DMS153 treated with DMSO at 0.1 percent for 48 hours (cell line): Measurements from ENCODE around the gene EEF2K.
"Not testable (repeated sequence)": the region's sequence is repeated elsewhere in the genome, so short reads cannot be mapped to it uniquely, and the experiment has no call there.

Source experiments
- DNase-seq: peaks from one replicate; lab custom pipeline; 2025; ENCODE audit not compliant: unreplicated experiment; lab: John Stamatoyannopoulos, UW

EEF2K gene

GRCh38 chr16:22207715-22208360 is 1.8 kb downstream of the EEF2K start:
- no peak for DNase-seq

- DNase-seq: no peak
Observed at GRCh38 chr16:22210285-22210684, 4.2 kb downstream of the EEF2K start.

DNA sequence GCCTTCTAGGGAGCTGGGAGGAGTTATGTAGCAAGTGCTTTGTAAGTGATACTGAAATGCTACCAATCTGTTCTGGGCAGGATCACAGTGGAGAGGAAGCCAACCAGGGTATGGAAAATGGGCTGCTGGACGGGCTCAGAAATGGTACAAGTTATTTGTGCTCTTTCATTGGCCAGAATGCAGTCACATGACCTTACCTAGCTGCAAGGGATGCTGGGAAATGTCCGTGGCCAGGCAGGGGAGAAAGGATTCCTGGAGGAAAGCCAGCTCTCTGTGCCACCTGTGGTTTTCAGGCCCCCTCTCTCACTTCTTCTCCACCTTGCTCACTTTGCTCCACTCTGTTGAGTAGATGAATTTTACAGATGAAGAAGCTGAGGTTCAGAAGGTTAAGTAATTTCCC is 4.8 kb downstream of the EEF2K start:
- no peak for DNase-seq

- DNase-seq: no peak
Observed at GRCh38 chr16:22213236-22213635, 7.2 kb downstream of the EEF2K start.

GRCh38 chr16:22213801-22214200 is 7.7 kb downstream of the EEF2K start:
- no peak for DNase-seq

DNA sequence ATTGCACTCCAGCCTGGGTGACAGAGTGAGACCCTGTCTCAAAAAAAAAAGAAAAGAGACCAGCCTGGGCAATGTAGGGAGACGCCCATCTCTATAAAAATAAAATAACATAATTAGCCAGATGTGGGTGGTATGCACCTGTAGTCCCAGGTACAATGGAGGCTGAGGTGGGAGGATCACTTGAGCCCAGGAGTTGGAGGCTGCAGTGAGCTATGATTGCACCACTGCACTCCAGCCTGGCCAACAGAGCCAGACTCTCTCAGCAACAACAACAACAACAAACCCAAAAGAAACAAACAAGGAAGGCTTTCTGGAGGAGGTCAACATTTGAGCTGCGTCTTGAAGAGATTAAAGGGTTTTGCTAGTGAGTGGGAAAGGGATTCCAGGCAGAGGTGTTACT is 8.3 kb downstream of the EEF2K start:
- no peak for DNase-seq

- no peak for DNase-seq
Observed at GRCh38 chr16:22214889-22215288, 8.8 kb downstream of the EEF2K start.

- DNase-seq: no peak
Observed at GRCh38 chr16:22216191-22216831, 10.2 kb downstream of the EEF2K start.

DNA sequence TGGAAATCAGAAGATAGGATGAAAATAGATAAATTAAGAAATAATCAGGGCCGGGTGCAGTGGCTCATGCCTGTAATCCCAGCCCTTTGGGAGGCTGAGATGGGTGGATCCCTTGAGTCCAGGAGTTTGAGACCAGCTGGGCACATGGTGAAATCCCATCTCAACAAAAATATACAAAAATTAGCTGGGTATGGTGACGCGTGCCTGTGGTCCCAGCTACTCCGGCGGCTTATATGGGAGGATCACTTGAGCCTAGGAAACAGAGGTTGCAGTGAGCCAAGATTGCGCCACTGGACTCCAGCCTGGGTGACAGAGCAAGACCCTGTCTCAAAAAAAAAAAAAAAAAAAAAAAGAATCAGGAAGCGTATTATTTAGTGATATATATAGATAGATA is 10.8 kb downstream of the EEF2K start:
- not testable (repeated sequence) for DNase-seq

GRCh38 chr16:22217890-22218730 is 12.0 kb downstream of the EEF2K start:
- DNase-seq: no peak

- no peak for DNase-seq
Observed at GRCh38 chr16:22219389-22220068, 13.5 kb downstream of the EEF2K start.

DNA sequence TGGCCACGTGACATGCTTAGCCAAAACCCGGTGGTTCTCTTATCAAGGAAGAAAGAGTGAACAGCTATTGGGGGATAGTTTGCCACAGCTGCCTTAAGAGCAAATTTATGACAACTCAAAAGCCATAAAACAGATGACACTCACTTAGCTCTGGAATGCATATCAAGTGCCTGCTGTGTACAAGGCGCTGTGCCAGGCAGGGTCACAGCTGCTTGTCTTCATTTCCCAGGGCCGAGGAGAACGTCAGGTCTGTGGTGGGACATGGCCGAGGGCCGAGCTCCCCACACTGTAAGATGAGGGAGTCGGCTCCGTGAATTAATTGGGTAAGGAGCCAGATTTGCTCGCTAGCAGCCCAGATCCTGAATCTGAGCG is 14.0 kb downstream of the EEF2K start:
- no peak for DNase-seq

- no peak for DNase-seq
Observed at GRCh38 chr16:22220714-22221113, 14.6 kb downstream of the EEF2K start.

GRCh38 chr16:22222006-22222405 is 15.9 kb downstream of the EEF2K start:
- DNase-seq: no peak

GRCh38 chr16:22222998-22223397 is 16.9 kb downstream of the EEF2K start:
- DNase-seq: no peak

DNA sequence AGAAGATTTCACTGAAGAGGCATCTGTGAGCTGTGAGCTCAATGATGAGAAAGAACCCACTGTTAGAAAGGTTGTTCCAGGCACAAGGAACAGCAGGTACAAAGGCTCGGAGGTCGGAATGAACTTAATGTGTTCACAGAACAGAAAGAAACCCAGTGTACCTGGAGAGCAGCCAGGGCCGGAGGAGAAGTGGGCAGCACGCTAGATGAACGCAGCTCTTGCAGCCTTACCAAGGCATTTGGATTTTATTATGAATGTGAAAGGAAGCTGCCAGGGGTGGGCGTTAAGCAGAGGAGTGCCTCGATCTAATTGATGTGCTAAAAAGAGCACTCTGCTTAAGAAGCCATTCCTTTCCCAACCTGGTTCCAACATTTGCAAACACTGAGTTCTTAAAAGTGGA is 19.0 kb downstream of the EEF2K start:
- no peak for DNase-seq

DNA sequence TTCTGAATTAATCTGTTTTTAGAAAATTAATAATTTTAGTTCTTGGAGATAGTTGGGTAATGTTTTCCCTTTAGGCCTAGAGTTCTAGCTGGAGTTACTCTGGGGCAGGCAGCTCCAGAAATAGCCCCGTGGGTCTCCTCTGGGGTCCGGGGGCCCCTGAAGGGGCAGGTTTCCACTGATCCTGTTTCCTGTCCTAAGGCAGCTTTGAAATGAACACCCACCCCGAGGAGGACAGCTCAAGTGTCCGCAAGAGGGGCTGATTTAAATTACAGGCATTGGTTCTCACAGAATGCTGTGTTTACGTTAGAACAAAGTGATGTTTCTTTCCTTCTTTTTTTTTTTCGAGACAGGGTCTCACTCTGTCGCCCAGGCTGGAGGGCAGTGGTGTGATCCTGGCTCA is 23.8 kb downstream of the EEF2K start:
- DNase-seq: no peak

GRCh38 chr16:22232277-22233036 is 26.4 kb downstream of the EEF2K start:
- DNase-seq: peak; percentile 95

DNA sequence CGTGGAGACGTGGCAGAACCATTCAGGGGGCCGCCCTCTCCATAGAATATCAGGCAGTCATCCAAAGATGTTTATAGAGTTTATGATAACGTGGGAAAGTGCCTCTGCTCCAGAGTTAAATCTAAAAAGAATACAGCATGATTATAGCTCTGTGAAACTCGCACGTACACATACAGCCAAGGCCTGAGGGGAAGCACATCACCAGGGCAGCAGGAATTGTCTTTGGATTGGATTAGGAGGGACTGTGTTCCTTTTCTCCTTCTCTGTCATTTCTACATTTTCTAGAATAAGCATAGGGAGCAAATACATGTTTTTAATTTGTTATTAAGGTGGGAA is 26.9 kb downstream of the EEF2K start:
- DNase-seq: no peak

- DNase-seq: no peak
Observed at GRCh38 chr16:22235839-22236745, 30.0 kb downstream of the EEF2K start.
